Endothelial cell of umbilical vein (primary cell): ENCODE measurements around the gene PLK1. TPM values are rescaled to one million over a fixed set of nuclear protein-coding genes. Genes with fewer than 3 reads are reported as not detected.

Source experiments
- BruUV-seq: library from RNA; stranded (reverse); fragments of 400-500 nt; replicated peaks from 2 replicates; lab custom pipeline; 2021; lab: Mats Ljungman, UMichigan
- CTCF ChIA-PET: fragments of 300-600, 350-600 bp; sonication (Branson Sonifier 250); formaldehyde crosslinking; loops from one replicate; lab custom pipeline; 2021; ENCODE audit warnings: antibody characterized with exemption, inconsistent platforms; lab: Charles Lee
- POLR2A ChIA-PET: fragments of 300-600, 350-600 bp; sonication (Branson Sonifier 250); formaldehyde crosslinking; loops from one replicate; lab custom pipeline; 2021; ENCODE audit warnings: antibody characterized with exemption, inconsistent platforms; lab: Charles Lee
- DNase-seq: peaks from one replicate; pipeline ENCODE4 v3.0.0-alpha.2; 2011; ENCODE audit warnings: low read depth, low spot score
- FAIRE-seq: peaks from 2 replicates; lab custom pipeline; 2011; peaks lifted over from hg19 to GRCh38; lab: Jason Lieb, UNC
- H2AFZ ChIP-seq: 2 replicates; pipeline ENCODE4 v1.6.0; 2012; ENCODE audit warnings: low read depth, low read length, control low read depth, inconsistent platforms
- H3K27ac ChIP-seq: 2 replicates; pipeline ENCODE4 v1.5.1; 2011; ENCODE audit warnings: low read depth, mild to moderate bottlenecking, control low read depth, low read length, moderate library complexity; ENCODE audit not compliant: insufficient read depth
- H3K27me3 ChIP-seq, 2 experiments: 2 replicates each; pipeline versions ENCODE4 v1.6.0 to v1.6.1; 2011; ENCODE audit warnings: low read length in 2 of 2, mixed read lengths in 1 of 2; ENCODE audit not compliant: control insufficient read depth in 2 of 2, insufficient read depth in 2 of 2
- H3K36me3 ChIP-seq, 2 experiments: 2 replicates in 1 of 2; 3 replicates in 1 of 2; pipeline ENCODE4 v1.5.1; 2011; ENCODE audit warnings: low read length in 2 of 2, mild to moderate bottlenecking in 1 of 2, moderate library complexity in 1 of 2; ENCODE audit not compliant: control insufficient read depth in 2 of 2, insufficient read depth in 2 of 2; ENCODE audit errors: extremely low read depth in 1 of 2
- H3K4me1 ChIP-seq: 3 replicates; pipeline ENCODE4 v1.5.1; 2011; ENCODE audit warnings: mild to moderate bottlenecking, low read length; ENCODE audit not compliant: control insufficient read depth, insufficient read depth; ENCODE audit errors: extremely low read depth
- H3K4me2 ChIP-seq: 2 replicates; pipeline ENCODE4 v1.6.1; 2011; ENCODE audit warnings: low read length, control low read depth, mixed read lengths; ENCODE audit not compliant: insufficient read depth
- H3K4me3 ChIP-seq, 3 experiments: fragments of 200-600 bp in 1 of 3; sonication (generic), shearing (Covaris generic) in 1 of 3; replicated peaks in 1 of 3; 2 replicates each; pipeline ENCODE4 v1.5.1; 2011 to 2016; ENCODE audit warnings: control low read depth in 3 of 3, low read length in 3 of 3, mild to moderate bottlenecking in 2 of 3, inconsistent platforms in 1 of 3, low read depth in 1 of 3, moderate library complexity in 1 of 3; ENCODE audit not compliant: insufficient read depth in 1 of 3
- H3K79me2 ChIP-seq: 2 replicates; pipeline ENCODE4 v1.6.0; 2012; ENCODE audit warnings: low read length, inconsistent platforms; ENCODE audit not compliant: control insufficient read depth, insufficient read depth
- H3K9ac ChIP-seq: replicated peaks from 2 replicates; pipeline ENCODE3; 2011; ENCODE audit warnings: low read length, control low read depth; ENCODE audit not compliant: insufficient read depth; ENCODE audit errors: extremely low read depth
- H3K9me1 ChIP-seq: replicated peaks from 3 replicates; pipeline ENCODE4 v1.6.0; 2011; ENCODE audit warnings: mild to moderate bottlenecking, low read length; ENCODE audit not compliant: control insufficient read depth, insufficient read depth; ENCODE audit errors: extremely low read depth
- H3K9me3 ChIP-seq: replicated peaks from 2 replicates; pipeline ENCODE4 v1.5.1; 2012; ENCODE audit warnings: low read length, inconsistent platforms; ENCODE audit not compliant: control insufficient read depth, insufficient read depth
- H4K20me1 ChIP-seq: replicated peaks from 2 replicates; pipeline ENCODE3; 2011; ENCODE audit warnings: mild to moderate bottlenecking, low read length; ENCODE audit not compliant: control insufficient read depth, insufficient read depth; ENCODE audit errors: extremely low read depth
- CTCF ChIP-seq, 2 donors: IDR thresholded peaks; 1 replicate in 1 of 2; 2 replicates in 1 of 2; pipeline ENCODE4 v1.5.1; 2011; ENCODE audit warnings: low read length in 2 of 2, mild to moderate bottlenecking in 2 of 2, moderate library complexity in 2 of 2, control low read depth in 1 of 2, inconsistent platforms in 1 of 2, low read depth in 1 of 2; ENCODE audit not compliant: insufficient read depth in 1 of 2; ENCODE audit errors: extremely low read depth in 1 of 2
- EZH2 ChIP-seq: IDR thresholded peaks from 2 replicates; pipeline ENCODE4 v1.6.1; 2012; ENCODE audit warnings: borderline replicate concordance, low read depth, mild to moderate bottlenecking, moderate library complexity, low read length, inconsistent platforms; ENCODE audit not compliant: severe bottlenecking
- FOS ChIP-seq: IDR thresholded peaks from 2 replicates; pipeline ENCODE4 v1.6.1; 2011; ENCODE audit warnings: mild to moderate bottlenecking, low read length, moderate library complexity, borderline replicate concordance; ENCODE audit not compliant: insufficient read depth
- GATA2 ChIP-seq: IDR thresholded peaks from 2 replicates; pipeline ENCODE4 v1.7.0; 2011; ENCODE audit warnings: low read depth, mild to moderate bottlenecking, moderate library complexity, mixed read lengths, low read length; ENCODE audit not compliant: insufficient read length, insufficient read depth
- JUN ChIP-seq: IDR thresholded peaks from 2 replicates; pipeline ENCODE4 v1.6.1; 2011; ENCODE audit warnings: borderline replicate concordance, low read depth; ENCODE audit not compliant: insufficient read length, insufficient read depth
- MAX ChIP-seq: IDR thresholded peaks from 2 replicates; pipeline ENCODE4 v1.6.1; 2011; ENCODE audit not compliant: insufficient read depth, insufficient read length
- MYC ChIP-seq: IDR thresholded peaks from one replicate; pipeline ENCODE4 v1.6.1; 2011; ENCODE audit warnings: mild to moderate bottlenecking, low read depth, low read length
- POLR2A ChIP-seq: IDR thresholded peaks from 2 replicates; pipeline ENCODE4 v1.6.1; 2012; ENCODE audit warnings: low read depth, mild to moderate bottlenecking, control low read depth, low read length
- POLR2AphosphoS5 ChIP-seq: IDR thresholded peaks from 2 replicates; pipeline ENCODE4 v1.6.1; 2012; ENCODE audit warnings: low read depth, mild to moderate bottlenecking, control low read depth, low read length, moderate library complexity; ENCODE audit not compliant: insufficient read depth
- dilution Hi-C: fragments of 300-500 bp; cut with MboI; formaldehyde crosslinking; loops from one replicate; pipeline ENCODE4 v1.15.0; 2019; ENCODE audit warnings: low sequenced_read_pairs; ENCODE audit not compliant: extremely low pct_ligation_motif_present
- intact Hi-C: fragments of 100-400 bp; cut with micrococcal nuclease; formaldehyde crosslinking; loops from one replicate; pipeline ENCODE4 v1.10.0; 2022
- polyA plus RNA-seq, 4 experiments: library from polyadenylated mRNA; depleted of rRNA in 3 of 4; stranded (reverse) in 3 of 4; unstranded in 1 of 4; fragments of >200 nt; gene quantifications; 2 replicates each; pipeline versions ENCODE4 v1.2.1 to v1.2.3, GENCODE V29; 2011 to 2012; ENCODE audit warnings: missing spikeins in 1 of 4
- total RNA-seq: library from RNA; stranded (reverse); gene quantifications from 2 replicates; pipeline ENCODE4 v1.2.3, GENCODE V29; 2021

The PLK1 gene
- total and polyA plus RNA-seq, 2 donors (not counting 3 experiments of a cell fraction or from before 2014, with no cell fraction given) = 94.9 to 109 TPM

GRCh38 chr16:23704772-23705516 lies 26.3 kb downstream of the PLK1 start:
- Histone ChIP-seq H3K9me1 (no peaks in the 10 kb centered on the region), H2AFZ (no peak overlapping the region), H3K27ac (no peak overlapping the region), H3K4me1 (no peaks in the 10 kb centered on the region), H3K4me2 (no peak overlapping the region), H3K79me2 (no peaks in the 10 kb centered on the region), H3K9ac (no peak overlapping the region), H3K4me3 (no peak overlapping the region), H3K36me3 (no peaks in the 10 kb centered on the region), H3K9me3 (no peaks in the 10 kb centered on the region), H3K27me3 (peaks cover 1 to 2% of the 10 kb centered on the region in 2 experiments), H4K20me1 (no peaks in the 10 kb centered on the region)
- no TSS peak for BruUV-seq
- CTCF ChIA-PET = no interaction called here
- dilution Hi-C loops = no loop called here
- POLR2A ChIA-PET = no interaction called here
- DNase-seq (no peak), FAIRE-seq (no peak)
- intact Hi-C loops = no loop called here
- TF ChIP-seq CTCF (IDR thresholded peaks at IDR 0.05; ENCODE audit: extremely low read depth in 1 of 2, insufficient read depth in 1 of 2, low read depth in 1 of 2, low read length in 2 of 2) = no peak
- no peak for TF ChIP-seq POLR2AphosphoS5
- no peak for TF ChIP-seq EZH2
- no peak for TF ChIP-seq POLR2A
- no peak for TF ChIP-seq MAX
- no peak for TF ChIP-seq FOS
- TF ChIP-seq MYC = no peak
- TF ChIP-seq JUN = no peak
- no peak for TF ChIP-seq GATA2
